GM19025 (cell line): ENCODE data around the gene KCNMB3.
"Not testable (repeated sequence)": the region's sequence is repeated elsewhere in the genome, so short reads cannot be mapped to it uniquely, and the experiment has no call there.

Experiments used
- ATAC-seq: cut with Tn5 transposase; IDR thresholded peaks from one replicate; pipeline ENCODE4 v1.9.1; 2021; ENCODE audit warnings: mild to moderate bottlenecking, low read depth, moderate library complexity; ENCODE audit not compliant: unreplicated experiment

The KCNMB3 gene

DNA sequence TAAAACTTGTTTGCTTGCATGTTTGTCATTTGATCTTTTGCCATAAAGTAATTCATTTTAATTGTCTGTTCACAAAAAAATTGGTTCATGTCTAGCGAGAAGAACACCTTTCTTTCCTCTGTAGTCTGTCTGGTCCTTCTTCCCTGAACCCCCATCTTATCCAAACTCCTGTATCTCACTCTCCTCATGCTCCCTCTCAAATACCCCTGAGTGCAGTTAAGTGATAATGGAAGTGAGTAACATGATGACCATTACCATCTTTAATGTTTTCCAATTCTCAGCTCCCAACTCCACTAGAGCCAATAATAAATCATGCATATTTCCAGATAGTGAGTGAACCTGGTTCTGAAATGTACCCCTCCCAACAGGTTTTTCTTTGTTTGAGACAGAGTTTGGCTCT is 14.2 kb upstream of the KCNMB3 start:
- no peak for ATAC-seq

- no peak for ATAC-seq
Measured at GRCh38 chr3:179264449-179264848, 13.5 kb upstream of the KCNMB3 start.

DNA sequence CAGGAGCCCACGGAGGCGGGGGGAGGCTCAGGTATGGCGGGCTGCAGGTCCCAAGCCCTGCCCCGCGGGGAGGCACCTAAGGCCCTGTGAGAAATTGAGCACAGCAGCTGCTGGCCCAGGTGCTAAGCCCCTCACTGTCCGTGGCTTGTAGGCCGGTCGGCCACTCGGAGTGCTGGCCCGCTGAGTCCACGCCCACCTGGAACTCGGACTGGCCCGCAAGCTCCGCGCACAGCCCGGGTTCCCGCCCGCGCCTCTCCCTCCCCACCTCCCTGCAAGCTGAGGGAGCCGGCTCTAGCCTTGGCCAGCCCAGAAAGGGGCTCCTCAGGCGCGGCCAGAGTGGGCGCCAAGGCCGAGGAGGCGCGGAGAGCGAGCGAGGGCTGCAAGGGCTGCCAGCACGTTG is 12.2 kb upstream of the KCNMB3 start:
- no peak for ATAC-seq

DNA sequence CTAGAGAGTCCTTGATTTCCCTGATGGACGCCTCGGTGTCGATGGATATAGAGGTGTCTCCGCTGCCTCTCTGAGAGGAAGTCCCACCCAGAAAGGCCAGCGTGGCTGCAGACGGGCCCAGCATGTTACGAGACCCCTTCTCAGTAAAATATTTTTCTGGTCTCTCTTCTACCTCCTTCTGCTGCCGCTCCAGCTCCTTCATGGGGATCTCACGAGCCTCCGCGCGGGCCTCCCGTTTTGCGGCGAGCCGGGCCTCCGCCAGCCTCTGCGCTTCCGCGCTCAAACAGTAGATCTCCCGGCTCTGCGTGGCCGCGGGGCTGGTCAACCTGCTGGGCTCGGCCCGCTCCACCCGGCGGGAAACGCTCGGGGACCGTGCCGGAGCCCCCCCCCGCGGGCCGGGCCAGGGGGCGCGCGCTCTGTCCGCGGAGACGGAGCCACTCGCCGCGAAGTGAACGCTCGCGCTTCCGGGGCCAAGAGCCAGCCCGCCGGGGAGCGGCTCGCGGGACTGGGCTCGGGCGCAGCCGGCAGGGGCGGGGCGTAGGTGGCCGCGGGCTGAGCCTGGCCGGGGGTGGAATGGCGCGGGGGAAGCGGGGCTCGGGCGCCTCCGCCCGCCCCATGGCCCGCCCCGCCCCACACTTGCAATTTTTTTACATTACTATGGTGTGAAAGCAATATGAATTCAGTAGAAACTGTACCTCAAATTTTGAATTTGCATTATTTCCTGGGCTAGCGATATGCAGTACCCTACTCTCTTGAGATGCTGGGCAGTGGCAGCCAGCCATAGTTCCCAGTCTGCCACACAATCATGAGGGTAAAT is 10.2 kb upstream of the KCNMB3 start:
- peak; percentile 94 for ATAC-seq

GRCh38 chr3:179259959-179260756 is 9.2 kb upstream of the KCNMB3 start:
- not testable (repeated sequence) for ATAC-seq

DNA sequence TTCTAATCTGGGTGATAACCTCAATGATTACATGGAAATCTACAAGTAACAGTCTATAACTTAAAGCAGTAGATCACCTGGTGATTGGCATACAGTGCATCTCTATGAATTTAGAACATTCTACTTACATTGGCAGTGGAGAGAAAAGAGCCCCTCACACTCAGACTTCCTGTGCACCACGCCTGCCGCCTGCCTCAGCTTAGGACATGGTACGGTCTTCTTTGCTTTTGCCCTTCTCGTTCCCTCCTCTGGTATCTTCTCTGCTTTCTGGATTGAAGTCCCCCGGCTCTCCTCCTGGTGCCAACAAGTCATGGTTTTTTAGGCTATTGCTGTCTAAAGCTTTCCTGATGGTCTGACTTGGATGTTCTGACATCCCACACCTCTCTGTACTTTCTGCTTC is 7.9 kb upstream of the KCNMB3 start:
- ATAC-seq: no peak

- ATAC-seq: not testable (repeated sequence)
Measured at GRCh38 chr3:179257742-179258141, 6.8 kb upstream of the KCNMB3 start.

DNA sequence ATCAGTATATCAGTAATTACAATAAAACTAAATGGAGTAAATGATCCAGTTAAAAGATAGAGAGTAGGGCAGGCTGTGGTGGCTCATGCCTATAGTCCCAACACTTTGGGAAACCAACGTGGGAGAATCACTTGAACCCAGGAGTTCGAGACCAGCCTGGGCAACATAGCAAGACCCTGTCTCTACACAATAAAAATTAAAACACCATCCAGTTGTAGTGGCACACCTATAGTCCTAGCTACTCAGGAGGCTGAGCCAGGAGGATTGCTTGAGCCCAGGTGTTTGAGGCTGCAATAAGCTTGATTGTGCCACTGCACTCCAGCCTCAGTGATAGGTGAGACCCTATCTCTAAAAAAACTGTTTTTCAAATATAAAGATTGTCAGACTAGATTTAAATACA is 5.9 kb upstream of the KCNMB3 start:
- no peak for ATAC-seq

- no peak for ATAC-seq
Measured at GRCh38 chr3:179247289-179248015, 3.5 kb downstream of the KCNMB3 start.

DNA sequence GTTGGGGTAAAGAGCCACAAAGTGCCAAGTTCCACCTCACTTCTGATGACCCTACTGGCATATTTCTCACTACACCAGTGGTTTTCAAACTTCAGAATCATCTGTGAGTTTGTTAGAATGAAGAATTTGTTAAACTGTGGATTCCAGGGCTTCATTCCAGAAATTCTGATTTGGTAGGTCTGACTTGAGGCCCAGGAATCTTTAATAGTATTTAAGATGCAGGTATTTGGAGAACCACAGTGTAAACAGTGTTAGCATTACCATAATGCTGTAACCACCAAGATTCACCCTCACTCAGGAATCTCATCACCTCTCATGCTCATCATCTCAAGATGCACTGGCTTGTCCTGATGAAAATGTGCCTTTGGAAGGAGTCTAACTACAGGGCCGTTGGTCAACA is 6.0 kb downstream of the KCNMB3 start:
- no peak for ATAC-seq

DNA sequence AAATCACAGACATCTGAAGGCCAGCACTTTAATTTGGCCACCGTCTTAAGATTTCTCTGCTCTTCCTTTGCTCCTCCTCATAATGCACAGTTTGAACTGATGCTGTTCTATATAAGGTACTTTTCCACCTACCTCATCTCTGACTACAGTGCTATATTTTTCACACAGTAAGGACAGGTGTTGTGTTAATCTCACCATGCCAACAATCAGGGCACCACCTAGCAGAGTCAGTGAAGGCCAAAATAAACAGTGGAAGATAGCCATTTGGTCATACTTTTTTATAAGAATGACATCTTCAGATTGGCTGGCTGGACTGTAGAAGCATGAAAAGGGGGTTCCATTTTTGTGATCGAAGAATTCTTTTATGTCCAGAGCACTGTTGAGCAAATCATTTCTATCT is 8.1 kb downstream of the KCNMB3 start:
- ATAC-seq: not testable (repeated sequence)

DNA sequence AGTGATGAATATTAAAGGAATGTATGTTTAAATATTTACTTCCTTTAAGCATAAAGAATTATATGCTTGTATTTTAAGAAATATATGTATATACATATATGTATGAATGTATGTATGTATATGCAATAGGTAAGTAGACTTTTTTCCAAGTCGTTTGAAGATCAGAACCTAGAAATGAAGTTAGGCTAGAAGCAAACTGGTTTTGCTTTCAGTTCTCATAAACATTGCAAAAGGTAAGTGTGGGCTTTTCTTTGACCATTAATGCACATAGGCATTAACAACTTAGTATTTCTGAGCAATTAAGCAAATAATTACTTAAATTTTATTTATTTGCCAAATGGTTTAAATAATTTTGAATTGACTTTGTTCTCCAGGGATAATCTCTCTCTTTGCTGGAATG is 10.6 kb downstream of the KCNMB3 start:
- ATAC-seq: not testable (repeated sequence)

DNA sequence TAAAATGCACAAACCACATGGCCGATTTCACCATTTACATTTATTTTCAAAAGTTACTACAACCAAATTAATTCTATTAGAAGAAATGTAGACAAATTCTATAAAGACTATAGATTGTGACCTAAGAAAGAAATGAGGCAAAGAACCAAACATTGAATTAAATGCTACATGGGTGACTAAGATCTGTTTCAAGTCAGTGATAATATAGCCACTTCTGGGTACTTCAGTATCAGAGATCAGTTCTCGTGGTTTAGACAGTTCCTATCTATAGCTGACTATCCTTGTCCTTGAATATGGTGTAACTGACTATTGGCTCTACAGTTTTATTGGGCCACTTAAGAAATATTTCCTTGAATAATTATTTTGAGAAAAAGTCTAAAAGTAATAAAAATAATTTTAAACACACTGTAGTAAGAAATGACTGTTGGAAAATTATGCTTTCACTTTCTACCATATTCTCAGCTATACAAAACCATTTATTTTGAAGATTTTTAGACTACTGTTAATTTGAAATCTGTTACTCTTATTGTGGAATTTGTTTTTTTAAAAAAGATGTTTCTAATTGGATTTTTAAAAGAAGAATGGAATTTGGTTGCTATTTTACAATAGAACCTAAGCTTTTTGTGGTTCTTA is 14.1 kb downstream of the KCNMB3 start:
- ATAC-seq: peak; percentile 63

DNA sequence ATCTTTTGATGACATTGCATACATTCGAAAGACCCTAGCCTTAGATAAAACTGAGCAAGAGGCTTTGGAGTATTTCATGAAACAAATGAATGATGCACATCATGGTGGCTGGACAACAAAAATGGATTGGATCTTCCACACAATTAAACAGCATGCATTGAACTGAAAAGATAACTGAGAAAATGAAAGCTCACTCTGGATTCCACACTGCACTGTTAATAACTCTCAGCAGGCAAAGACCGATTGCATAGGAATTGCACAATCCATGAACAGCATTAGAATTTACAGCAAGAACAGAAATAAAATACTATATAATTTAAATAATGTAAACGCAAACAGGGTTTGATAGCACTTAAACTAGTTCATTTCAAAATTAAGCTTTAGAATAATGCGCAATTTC is 16.7 kb downstream of the KCNMB3 start:
- no peak for ATAC-seq

GRCh38 chr3:179233043-179233442 is 17.9 kb downstream of the KCNMB3 start:
- ATAC-seq: no peak

DNA sequence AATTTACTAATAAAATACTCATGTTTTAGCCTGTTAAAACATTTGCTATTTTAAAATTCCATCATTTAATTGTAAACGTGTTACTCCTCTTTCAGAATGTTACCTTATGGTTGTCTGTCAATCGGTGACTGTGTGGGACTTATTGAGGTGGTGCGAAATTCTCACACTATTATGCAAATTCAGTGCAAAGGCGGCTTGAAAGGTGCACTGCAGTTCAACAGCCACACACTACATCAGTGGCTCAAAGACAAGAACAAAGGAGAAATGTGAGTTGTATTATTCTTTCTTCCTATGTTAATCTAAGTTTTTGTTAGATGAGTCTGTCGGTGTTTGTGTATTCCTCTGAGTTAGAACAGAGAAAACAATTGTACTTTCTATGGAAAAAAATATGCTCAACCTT is 21.7 kb downstream of the KCNMB3 start:
- no peak for ATAC-seq

DNA sequence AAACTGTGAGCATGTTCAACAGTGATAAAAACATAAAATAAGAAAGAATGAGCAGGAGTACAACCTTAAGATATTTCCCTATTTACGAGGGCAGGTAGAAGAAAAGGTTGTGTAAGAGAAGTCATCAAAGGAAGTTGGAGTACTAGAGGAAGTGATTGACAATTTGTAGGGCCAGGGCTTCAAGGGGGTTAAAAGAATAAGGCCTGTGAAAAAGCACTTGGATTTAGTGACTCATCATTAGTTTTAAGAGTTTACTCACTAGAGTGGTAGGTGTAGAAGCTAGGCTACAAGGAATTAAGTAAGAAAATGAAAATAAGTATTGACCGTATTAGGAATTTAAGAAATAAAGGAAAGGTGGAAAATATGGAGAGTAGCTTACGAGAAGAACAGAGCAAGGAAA is 23.6 kb downstream of the KCNMB3 start:
- ATAC-seq: no peak

- ATAC-seq: no peak
Measured at GRCh38 chr3:179224584-179224983, 26.3 kb downstream of the KCNMB3 start.

DNA sequence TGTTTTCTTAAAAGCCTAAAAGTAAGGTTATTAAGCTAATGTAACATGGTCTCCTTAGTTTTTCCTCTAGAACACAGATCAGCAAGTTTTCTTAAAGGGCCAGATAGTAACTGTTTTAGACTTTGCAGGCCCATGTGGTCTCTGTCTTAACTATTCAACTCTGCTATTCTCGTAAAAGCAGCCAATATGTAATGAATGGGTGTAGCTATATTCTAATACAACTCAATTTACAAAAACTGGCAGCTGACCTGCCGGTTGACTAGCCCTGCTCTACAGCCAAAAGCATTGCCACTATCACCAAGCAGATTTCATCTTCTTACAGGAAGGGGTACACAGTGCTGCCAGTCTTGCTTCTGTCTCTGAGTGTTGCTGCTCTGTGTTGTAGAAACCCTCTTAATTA is 27.4 kb downstream of the KCNMB3 start:
- ATAC-seq: no peak

GRCh38 chr3:179218213-179218612 is 32.7 kb downstream of the KCNMB3 start:
- ATAC-seq: not testable (repeated sequence)

DNA sequence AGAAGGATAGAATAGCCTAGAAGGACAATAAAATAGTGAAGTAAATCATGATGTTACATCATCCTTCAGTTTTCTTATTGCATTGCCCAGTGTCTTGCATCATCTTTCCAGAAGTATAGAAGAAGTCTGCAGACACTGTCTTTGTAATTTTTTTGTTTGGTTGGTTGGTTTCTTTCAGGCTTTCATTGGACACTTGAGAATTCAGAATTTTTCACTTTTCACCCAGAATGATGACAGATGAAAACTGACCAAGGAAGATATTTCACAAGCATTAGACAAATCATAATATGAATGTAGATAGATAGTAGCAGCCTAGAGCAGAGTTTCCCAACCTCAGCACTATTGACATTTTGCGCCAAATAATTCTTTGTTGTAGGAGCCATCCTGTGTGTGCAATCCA is 35.4 kb downstream of the KCNMB3 start:
- not testable (repeated sequence) for ATAC-seq
